HG03108 (cell line): ENCODE data around the gene AADAT.
"Not testable (repeated sequence)": the region's sequence is repeated elsewhere in the genome, so short reads cannot be mapped to it uniquely, and the experiment has no call there.

Experiments
- ATAC-seq: cut with Tn5 transposase; IDR thresholded peaks from one replicate; pipeline ENCODE4 v1.9.1; 2021; ENCODE audit warnings: moderate library complexity; ENCODE audit not compliant: unreplicated experiment

AADAT gene

DNA sequence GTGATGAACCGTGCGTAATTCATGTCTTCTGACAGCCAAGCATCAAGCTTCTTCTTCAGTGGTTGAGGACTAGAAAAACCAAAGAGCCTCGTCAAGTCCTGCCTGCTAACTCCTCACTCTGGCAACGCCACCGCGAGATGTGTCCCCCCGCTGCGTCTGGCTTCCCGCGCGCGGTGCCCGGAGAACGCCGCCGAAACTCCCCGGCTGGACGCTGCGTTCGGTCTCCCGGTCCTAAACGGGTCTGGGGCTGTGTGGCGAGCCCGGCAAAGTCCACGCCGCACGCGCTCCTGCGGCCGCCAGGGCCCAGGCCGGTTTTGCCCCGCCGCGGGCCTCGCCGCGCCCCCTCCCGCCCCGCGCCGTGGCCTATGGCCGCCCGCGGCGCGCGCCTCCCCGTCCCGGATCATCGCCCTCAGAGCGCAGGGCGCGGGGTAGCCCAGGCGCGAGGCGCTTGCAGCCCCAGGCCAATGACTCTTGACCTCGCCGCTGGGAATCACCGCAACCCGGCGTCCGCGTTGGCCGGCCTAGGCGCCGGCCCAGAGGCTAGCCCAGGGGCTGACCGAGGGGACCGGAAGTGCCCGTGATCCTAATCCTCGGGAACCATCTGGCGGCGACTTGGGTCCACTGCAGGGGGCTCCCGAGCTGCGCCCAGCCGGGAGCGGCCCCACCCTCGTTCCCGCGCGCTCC, at the start of gene AADAT:
Gene AADAT, minus strand, starts transcription at position 289 of the 684 bp plus-strand sequence. Its CDS starts 266 bp downstream, at position 23.
- peak; percentile 66 for ATAC-seq

DNA sequence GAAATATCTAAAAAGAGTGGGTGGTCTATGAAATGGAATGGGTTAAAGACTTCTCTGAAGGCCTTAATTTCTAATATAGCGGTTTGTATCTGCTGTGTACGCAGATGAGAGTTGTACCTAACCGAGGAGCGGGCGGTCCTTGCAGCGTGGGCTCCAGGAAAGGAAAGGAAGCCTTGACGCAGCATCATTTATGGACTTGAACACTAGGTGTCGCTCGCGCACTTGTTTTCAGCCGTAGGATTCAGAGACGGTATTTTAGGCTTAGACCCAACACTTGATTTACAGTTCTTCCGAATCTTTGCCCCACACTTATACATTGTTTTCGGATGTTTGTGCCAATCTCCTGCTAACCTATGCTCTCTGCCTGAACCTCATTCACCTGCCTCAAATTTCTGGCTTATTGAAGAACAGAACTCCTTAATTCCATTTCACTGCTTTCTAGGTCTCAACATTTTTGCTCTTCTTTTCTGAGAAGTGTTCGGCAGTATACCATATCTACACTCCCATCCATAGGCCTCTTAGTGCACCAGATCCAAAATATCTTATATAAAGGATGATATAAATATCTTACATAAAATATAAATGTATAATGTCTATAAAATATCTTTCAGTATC, 48.9 kb upstream of the AADAT start:
- peak; percentile 84 for ATAC-seq

DNA sequence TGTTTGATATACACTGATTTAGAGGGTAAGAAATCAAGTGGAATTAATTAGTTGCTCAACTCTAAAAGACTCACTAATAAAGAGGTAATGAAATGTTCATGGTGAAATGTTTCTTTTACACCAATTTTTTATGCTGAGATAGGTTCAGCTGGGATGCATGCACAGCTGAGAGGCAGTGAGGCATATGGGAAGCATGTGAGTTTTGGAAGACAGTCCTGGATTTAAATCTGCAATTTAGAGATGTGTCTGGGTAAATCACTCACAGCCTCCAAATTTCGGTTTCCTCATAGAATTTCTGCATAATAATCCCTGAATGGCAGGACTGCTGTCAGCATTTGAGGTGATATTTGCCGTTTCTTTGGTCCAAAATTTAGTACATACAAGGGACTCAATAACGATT, 48.2 kb upstream of the AADAT start:
- no peak for ATAC-seq

DNA sequence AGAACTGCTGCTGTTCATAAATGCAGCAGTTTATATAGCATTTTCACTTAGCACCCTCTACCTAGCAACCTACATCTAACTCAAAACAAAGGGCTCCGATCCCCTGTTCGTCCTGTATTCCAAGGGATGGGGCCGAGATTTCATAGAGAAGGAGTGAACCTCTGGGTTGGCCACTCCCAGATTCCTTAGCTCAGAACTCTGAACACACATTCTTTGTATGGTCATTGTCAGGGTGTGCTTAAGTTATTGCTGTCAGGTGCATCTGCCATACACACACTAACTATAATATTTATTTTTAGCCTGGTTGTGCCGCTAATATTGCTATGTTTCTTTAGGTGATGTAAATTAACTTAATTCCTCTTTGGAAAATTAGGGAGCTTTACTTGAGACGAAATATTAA, 47.7 kb upstream of the AADAT start:
- ATAC-seq: no peak

DNA sequence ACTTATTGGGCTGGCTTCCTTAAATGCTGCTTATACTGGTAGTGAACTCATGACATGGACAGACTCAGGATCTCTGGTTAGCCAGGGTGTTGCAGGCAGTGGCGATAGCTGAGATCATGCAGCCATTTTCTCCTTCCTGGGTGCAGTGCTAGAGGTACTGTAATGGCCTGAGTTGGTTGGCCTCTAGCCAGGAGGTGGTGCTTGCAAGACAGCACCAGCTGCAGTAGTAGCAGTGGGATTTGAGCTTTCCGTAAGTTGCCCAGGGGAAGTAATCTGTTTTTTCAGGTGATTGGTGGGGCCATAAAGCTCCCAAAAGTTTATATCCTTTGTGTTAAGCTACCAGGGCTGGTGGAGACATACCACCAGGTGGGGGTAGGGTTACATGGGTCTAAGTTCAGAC, 45.1 kb upstream of the AADAT start:
- ATAC-seq: no peak

DNA sequence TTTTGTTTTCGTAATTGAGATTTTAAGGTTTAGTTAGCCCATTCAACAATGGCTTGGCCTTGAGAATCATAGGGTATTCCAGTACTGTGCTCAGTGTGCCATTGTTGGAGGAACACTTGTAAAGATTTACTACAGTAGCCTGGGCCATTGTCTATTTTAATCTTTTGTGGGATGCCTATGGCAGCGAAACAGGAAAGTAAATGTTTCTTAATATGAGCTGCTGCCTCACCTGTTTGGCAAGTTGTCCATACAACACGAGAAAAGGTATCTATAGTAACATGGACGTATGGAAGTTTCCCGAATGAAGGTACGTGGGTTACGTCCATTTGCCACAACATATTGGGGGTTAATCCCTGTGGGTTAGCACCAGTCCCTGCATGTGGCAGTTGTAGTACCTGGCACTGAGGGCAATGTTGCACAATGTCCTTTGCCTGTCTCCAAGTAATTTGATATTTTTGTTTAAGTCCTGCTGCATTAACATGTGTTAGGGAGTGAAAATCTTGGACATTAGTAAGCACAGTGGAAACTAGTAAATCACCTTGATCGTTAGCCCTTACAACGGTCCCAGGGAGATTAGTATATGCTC, 38.6 kb upstream of the AADAT start:
- no peak for ATAC-seq

- no peak for ATAC-seq
Measured at GRCh38 chr4:170127758-170128157, 38.0 kb upstream of the AADAT start.

DNA sequence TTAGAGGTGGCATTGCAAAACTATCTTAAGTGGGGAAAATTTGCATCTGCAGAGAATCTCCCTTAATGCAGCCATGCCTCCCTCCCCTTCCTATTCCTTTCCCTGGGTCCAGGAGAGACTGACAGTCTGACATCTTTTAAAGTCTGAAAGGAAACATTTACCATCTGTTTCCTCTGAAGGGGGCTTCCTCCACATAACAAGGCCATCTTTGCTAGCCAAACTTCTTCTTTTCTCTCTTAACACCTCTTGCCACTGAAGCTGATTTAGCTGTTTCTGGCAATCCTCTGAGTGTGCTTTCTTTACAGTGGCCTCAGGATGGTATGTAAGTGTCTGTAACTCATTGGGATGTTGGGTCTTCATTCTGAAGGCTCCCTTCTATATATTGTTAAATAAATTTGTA, 34.6 kb upstream of the AADAT start:
- no peak for ATAC-seq

GRCh38 chr4:170122252-170122651, 32.5 kb upstream of the AADAT start:
- ATAC-seq: no peak

DNA sequence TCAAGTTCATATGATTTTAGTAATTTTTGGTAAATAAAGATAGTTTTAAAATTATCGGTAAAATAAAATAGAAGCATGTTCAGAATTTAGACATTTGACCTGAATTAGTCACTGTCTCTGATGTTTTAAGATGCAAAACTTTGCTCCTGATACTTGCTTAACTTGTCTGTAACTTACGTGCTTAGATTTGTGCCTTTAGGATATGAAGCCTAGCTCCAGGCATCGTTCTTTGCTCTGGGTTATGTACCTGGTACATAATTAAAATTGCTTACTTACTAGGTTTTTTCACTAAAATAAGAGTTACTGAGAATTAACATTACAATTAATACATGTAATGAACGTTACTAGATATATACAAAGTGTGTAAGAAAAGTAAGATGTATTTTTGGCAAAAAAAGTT, 24.9 kb upstream of the AADAT start:
- ATAC-seq: no peak

DNA sequence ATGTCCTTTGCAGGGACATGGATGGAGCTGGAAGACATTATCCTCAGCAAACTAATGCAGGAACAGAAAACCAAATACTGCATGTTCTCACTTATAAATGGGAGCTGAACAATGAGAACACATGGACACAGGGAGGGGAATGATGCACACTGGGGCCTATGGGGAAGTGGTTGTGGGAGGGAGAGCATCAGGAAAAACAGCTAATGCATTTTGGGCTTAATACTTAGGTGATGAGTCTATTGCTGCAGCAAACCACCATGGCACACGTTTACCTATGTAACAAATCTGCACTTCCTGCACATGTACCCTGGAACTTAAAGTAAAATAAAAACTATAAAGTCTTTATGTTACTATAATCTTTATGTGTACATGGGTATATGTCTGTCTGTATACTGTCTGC, 24.4 kb upstream of the AADAT start:
- ATAC-seq: not testable (repeated sequence)

DNA sequence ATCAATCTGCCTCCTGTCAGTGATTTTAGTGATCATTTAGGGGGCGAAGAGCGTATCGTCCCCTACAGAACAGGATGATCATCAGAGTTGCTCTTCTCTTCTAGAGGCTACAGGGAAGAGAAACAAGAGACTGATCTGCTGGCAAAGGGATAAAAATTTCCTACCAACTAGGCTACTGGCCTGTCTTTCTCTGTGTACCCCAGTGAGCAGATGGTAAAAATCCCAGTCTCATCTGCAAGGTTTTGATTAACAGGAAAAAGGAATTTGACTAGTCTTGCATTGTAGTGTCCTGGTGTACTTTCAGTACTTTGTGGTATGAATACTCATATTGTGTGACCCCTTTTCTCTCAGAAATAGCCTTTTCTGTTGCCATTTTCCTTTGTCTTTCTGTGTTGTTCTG, 21.8 kb upstream of the AADAT start:
- ATAC-seq: no peak

DNA sequence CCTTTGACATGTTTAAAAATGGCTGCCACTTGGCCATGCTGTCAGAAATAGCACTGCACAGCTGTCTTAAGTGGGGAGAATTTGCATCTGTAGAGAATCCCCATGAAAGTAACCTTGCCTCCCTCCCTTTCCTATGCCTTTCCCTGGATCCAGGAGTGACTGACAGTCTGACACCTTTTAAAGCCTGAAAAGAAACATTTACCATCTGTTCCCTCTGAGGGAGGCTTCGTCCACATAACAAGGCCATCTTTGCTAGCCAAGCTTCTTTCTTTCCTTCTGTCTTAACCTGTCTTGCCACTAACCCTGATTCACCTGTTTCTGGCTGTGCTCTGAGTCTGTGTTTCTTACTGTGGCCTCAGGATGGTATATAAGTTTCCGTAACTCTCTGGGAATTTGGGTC, 21.3 kb upstream of the AADAT start:
- ATAC-seq: no peak

GRCh38 chr4:170110285-170110672, 20.5 kb upstream of the AADAT start:
- ATAC-seq: no peak

GRCh38 chr4:170109586-170110284, 20.0 kb upstream of the AADAT start:
- no peak for ATAC-seq

DNA sequence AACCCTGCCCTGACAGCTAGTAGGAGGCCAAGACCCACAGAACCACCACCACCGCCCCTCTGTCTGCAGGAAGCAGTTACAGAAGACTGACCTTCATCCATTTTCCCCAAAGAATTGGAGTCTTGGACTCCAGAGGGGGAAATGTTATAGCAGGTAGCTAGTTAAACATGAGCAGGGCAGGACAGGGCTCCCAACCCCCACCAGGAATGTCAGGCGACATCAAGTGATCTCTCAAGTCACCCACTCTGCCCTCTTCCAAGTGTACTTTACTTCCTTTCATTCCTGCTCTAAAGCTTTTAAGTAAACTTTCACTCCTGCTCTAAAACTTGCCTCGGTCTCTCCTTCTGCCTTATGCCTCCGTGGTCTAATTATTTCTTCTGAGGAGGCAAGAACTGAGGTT, 17.1 kb upstream of the AADAT start:
- ATAC-seq: no peak

GRCh38 chr4:170102426-170102825, 12.7 kb upstream of the AADAT start:
- no peak for ATAC-seq

GRCh38 chr4:170098171-170098570, 8.4 kb upstream of the AADAT start:
- not testable (repeated sequence) for ATAC-seq

- no peak for ATAC-seq
Measured at GRCh38 chr4:170097681-170098080, 7.9 kb upstream of the AADAT start.

- ATAC-seq: no peak
Measured at GRCh38 chr4:170093973-170094535, 4.3 kb upstream of the AADAT start.

DNA sequence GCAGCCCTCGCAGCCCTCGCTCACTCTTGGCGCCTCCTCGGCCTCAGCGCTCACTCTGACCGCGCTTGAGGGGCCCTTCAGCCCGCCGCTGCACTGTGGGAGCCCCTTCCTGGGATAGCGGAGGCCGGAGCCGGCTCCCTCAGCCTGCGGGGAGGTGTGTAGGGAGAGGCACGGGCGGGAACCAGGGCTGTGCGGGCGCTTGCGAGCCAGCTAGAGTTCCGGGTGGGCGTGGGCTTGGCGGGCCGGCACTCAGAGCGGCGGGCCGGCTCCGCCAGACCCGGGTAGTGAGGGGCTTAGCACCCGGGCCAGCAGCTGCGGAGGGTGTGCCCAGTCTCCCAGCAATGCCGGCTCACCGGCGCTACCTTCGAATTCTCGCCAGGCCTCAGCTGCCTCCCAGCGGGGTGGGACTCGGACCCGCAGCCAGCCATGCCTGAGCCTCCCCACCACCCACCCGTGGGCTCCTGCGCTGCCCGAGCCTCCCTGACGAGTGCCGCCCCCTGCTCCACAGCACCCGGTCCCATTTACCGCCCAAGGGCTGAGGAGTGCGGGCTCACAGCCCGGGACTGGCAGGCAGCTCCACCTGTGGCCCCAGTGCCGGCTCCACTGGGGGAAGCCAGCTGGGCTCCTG, 1.4 kb upstream of the AADAT start:
- no peak for ATAC-seq
